K562 (cell line): ENCODE measurements around the gene SNX17. TPM values are rescaled to one million over a fixed set of nuclear protein-coding genes. Genes with fewer than 3 reads are reported as not detected.

Experiments
- ATAC-seq: fragments of 200-7000 bp; cut with Tn5 transposase; 3 replicates; pipeline ENCODE4 v1.9.1; 2020; ENCODE audit warnings: moderate library complexity
- BruUV-seq: library from RNA; stranded (reverse); fragments of 400-500 nt; replicated peaks from 2 replicates; lab custom pipeline; 2021; lab: Mats Ljungman, UMichigan
- CTCF ChIA-PET: fragments of 300-600 bp; formaldehyde crosslinking; extraction: SDS; loops from one replicate; lab custom pipeline; 2021; ENCODE audit warnings: low intra/inter-chr PET ratio; lab: Yijun Ruan, JAX
- POLR2A ChIA-PET: fragments of 300-600, 350-650 bp; sonication (Branson Sonifier 250); formaldehyde crosslinking; extraction: SDS; loops from one replicate; lab custom pipeline; 2021; ENCODE audit warnings: antibody characterized with exemption, inconsistent platforms; lab: Yijun Ruan, JAX
- DNase-seq, 4 experiments: peaks; one replicate each; pipeline versions ENCODE4 v3.0.0 to v3.0.0-alpha.2; 2011 to 2018; ENCODE audit warnings: low spot score in 3 of 4, mixed read lengths in 3 of 4; ENCODE audit errors: extremely low read depth in 1 of 4
- FAIRE-seq: peaks from 2 replicates; lab custom pipeline; 2011; peaks lifted over from hg19 to GRCh38; lab: Jason Lieb, UNC
- H2AFZ ChIP-seq: 2 replicates; pipeline ENCODE4 v1.6.0; 2011; ENCODE audit warnings: low read depth, low read length, control low read depth, inconsistent platforms
- H3K27ac ChIP-seq: fragments of 200-600 bp; 3 replicates; pipeline ENCODE4 v1.8.0; 2011; ENCODE audit warnings: low read depth, mild to moderate bottlenecking, control low read depth, inconsistent platforms, low read length, moderate library complexity, mixed read lengths; ENCODE audit errors: extremely low read depth
- H3K27me3 ChIP-seq, 2 experiments: fragments of 300-600 bp in 1 of 2; 2 replicates in 1 of 2; 3 replicates in 1 of 2; pipeline versions ENCODE4 v1.6.0 to v1.8.0; 2011; ENCODE audit warnings: inconsistent platforms in 2 of 2, low read length in 2 of 2, mild to moderate bottlenecking in 1 of 2, mixed read lengths in 1 of 2, moderate library complexity in 1 of 2; ENCODE audit not compliant: control insufficient read depth in 2 of 2, insufficient read depth in 2 of 2
- H3K36me3 ChIP-seq: fragments of 300-600 bp; 3 replicates; pipeline ENCODE4 v1.8.0; 2011; ENCODE audit warnings: mild to moderate bottlenecking, low read length, inconsistent platforms; ENCODE audit not compliant: control insufficient read depth, insufficient read depth
- H3K4me1 ChIP-seq, 2 experiments: fragments of 200-600 bp in 1 of 2; replicated peaks in 1 of 2; 2 replicates in 1 of 2; 3 replicates in 1 of 2; pipeline versions ENCODE4 v1.5.1 to v1.8.0; 2011; ENCODE audit warnings: inconsistent platforms in 2 of 2, low read length in 2 of 2, mild to moderate bottlenecking in 1 of 2, mixed read lengths in 1 of 2, moderate library complexity in 1 of 2; ENCODE audit not compliant: control insufficient read depth in 2 of 2, insufficient read depth in 2 of 2
- H3K4me2 ChIP-seq: 2 replicates; pipeline ENCODE4 v1.6.1; 2011; ENCODE audit warnings: low read length, control low read depth, inconsistent platforms, mixed read lengths; ENCODE audit not compliant: insufficient read depth
- H3K4me3 ChIP-seq: fragments of 200-600 bp; sonication (generic), shearing (Covaris generic); 2 replicates; pipeline ENCODE4 v1.5.1; 2016; ENCODE audit warnings: control low read depth, inconsistent platforms
- H3K79me2 ChIP-seq: fragments of 200-600 bp; 3 replicates; pipeline ENCODE4 v1.8.0; 2011; ENCODE audit warnings: low read length, inconsistent platforms; ENCODE audit not compliant: control insufficient read depth, insufficient read depth
- H3K9ac ChIP-seq, 2 experiments: 2 replicates each; pipeline versions ENCODE4 v1.6.0 to v1.6.1; 2011; ENCODE audit warnings: low read depth in 2 of 2, low read length in 2 of 2, control low read depth in 1 of 2, inconsistent platforms in 1 of 2, mild to moderate bottlenecking in 1 of 2, mixed read lengths in 1 of 2; ENCODE audit not compliant: insufficient read depth in 1 of 2
- H3K9me1 ChIP-seq: one replicate; pipeline ENCODE4 v1.6.0; 2011; ENCODE audit warnings: inconsistent platforms, mild to moderate bottlenecking, low read length, moderate library complexity; ENCODE audit not compliant: control insufficient read depth, insufficient read depth
- H3K9me3 ChIP-seq: replicated peaks from 2 replicates; pipeline ENCODE4 v1.5.1; 2011; ENCODE audit warnings: low read depth, low read length, inconsistent platforms; ENCODE audit not compliant: control insufficient read depth, insufficient read depth
- H4K20me1 ChIP-seq: replicated peaks from 2 replicates; pipeline ENCODE4 v1.6.1; 2011; ENCODE audit warnings: low read length, inconsistent platforms, mixed read lengths; ENCODE audit not compliant: control insufficient read depth, insufficient read depth
- ATF2 ChIP-seq: sonication (generic); formaldehyde crosslinking; IDR thresholded peaks from 2 replicates; pipeline ENCODE4 v1.8.1; 2022; ENCODE audit warnings: missing genetic modification reagents
- HDAC1 ChIP-seq, 2 experiments: fragments of 450-650 bp; IDR thresholded peaks; 2 replicates each; pipeline ENCODE4 v1.6.1; 2016 to 2017; ENCODE audit warnings: inconsistent platforms in 1 of 2, mild to moderate bottlenecking in 1 of 2, moderate library complexity in 1 of 2
- MYC ChIP-seq, 2 experiments: fragments of 250-450 bp in 1 of 2; sonication (Bioruptor Pico) in 1 of 2; IDR thresholded peaks; 2 replicates each; pipeline versions ENCODE4 v1.5.1 to v1.6.1; 2012 to 2021; ENCODE audit warnings: low read depth in 2 of 2, borderline replicate concordance in 1 of 2, improper control_type of control experiment in 1 of 2, low read length in 1 of 2, mild to moderate bottlenecking in 1 of 2, moderate library complexity in 1 of 2
- NKRF ChIP-seq: fragments of 450-650 bp; IDR thresholded peaks from 2 replicates; pipeline ENCODE4 v1.6.1; 2016; ENCODE audit warnings: borderline replicate concordance
- NR3C1 ChIP-seq: sonication (generic); formaldehyde crosslinking; IDR thresholded peaks from 2 replicates; pipeline ENCODE4 v1.8.1; 2022; ENCODE audit warnings: missing genetic modification reagents
- PHF20 ChIP-seq: fragments of 450-650 bp; IDR thresholded peaks from 2 replicates; pipeline ENCODE4 v1.6.1; 2018; ENCODE audit not compliant: partially characterized antibody
- SIN3A ChIP-seq, 2 experiments: fragments of 150-350 bp in 1 of 2; IDR thresholded peaks; 2 replicates each; pipeline ENCODE4 v1.6.1; 2011 to 2016; ENCODE audit warnings: borderline replicate concordance in 2 of 2, low read depth in 2 of 2, low read length in 2 of 2, mild to moderate bottlenecking in 2 of 2, moderate library complexity in 2 of 2; ENCODE audit not compliant: control insufficient read depth in 1 of 2
- TAF7 ChIP-seq: fragments of 450-650 bp; IDR thresholded peaks from 2 replicates; pipeline ENCODE4 v1.6.1; 2016; ENCODE audit warnings: missing genetic modification characterization, missing compliant biosample characterization
- THAP7 ChIP-seq: fragments of 250-450 bp; sonication (Bioruptor Pico); IDR thresholded peaks from 2 replicates; pipeline ENCODE4 v1.5.0; 2021
- ZBTB1 ChIP-seq: sonication (generic); formaldehyde crosslinking; IDR thresholded peaks from 2 replicates; pipeline ENCODE4 v1.8.1; 2023; ENCODE audit warnings: missing genetic modification reagents, low read depth, mild to moderate bottlenecking, borderline replicate concordance
- ZC3H4 ChIP-seq: sonication (generic); formaldehyde crosslinking; IDR thresholded peaks from 2 replicates; pipeline ENCODE4 v1.9.0; 2021; ENCODE audit warnings: missing genetic modification reagents, borderline replicate concordance
- ZNF217 ChIP-seq: sonication (generic); formaldehyde crosslinking; IDR thresholded peaks from 2 replicates; pipeline ENCODE4 v1.8.0; 2022; ENCODE audit warnings: mild to moderate bottlenecking, missing genetic modification reagents
- WGBS: fragments of 100-300 bp; shearing (Covaris generic); methylation state at CpG from one replicate; pipeline ENCODE4 v1.1.6; 2016; ENCODE audit warnings: low coverage, mixed read lengths; ENCODE audit not compliant: insufficient coverage; ENCODE audit errors: missing lambda C conversion rate; 5-methylcytosine and 5-hydroxymethylcytosine counted together
- in situ Hi-C: fragments of 300-500 bp; cut with MboI; formaldehyde crosslinking; loops from 4 replicates; pipeline ENCODE4 v1.15.0; 2018; ENCODE audit warnings: inconsistent platforms, mixed read lengths
- intact Hi-C: fragments of 100-400 bp; cut with micrococcal nuclease; formaldehyde crosslinking; loops from 2 replicates; pipeline ENCODE4 v1.14.2; 2022
- polyA plus RNA-seq, 8 experiments: library from polyadenylated mRNA; depleted of rRNA in 4 of 8; stranded (reverse) in 5 of 8; unstranded in 3 of 8; fragments of >200 nt; fragmentation: Nextera tagmentation in 2 of 8; fragmentation: Illumina TruSeq in 1 of 8; extraction: Ambion mirVana in 2 of 8; extraction: Trizol in 1 of 8; gene quantifications; 2 replicates each; pipeline versions ENCODE4 v1.2.1 to v1.2.3, GENCODE V29; 2011 to 2014; ENCODE audit warnings: inconsistent platforms in 1 of 8, missing spikeins in 1 of 8
- total RNA-seq, 7 experiments: library from RNA; depleted of rRNA in 6 of 7; stranded (reverse); fragments of >200 nt in 6 of 7; fragmentation: Illumina TruSeq in 2 of 7; extraction: Trizol in 2 of 7; gene quantifications; 2 replicates each; pipeline versions ENCODE4 v1.2.1 to v1.2.3, GENCODE V29; 2011 to 2021; ENCODE audit warnings: low replicate concordance in 1 of 7
- TF ChIP-seq, protein P1 (sequence below): IDR thresholded peaks from 2 replicates; pipeline ENCODE4 v1.6.1; 2014; ENCODE audit warnings: antibody characterized with exemption

The SNX17 gene
- total and polyA plus RNA-seq, 9 of the 15 experiments (the other 6 are each of a cell fraction or from before 2014, with no cell fraction given) = 3.0 to 75.7 (median 54.6) TPM

DNA sequence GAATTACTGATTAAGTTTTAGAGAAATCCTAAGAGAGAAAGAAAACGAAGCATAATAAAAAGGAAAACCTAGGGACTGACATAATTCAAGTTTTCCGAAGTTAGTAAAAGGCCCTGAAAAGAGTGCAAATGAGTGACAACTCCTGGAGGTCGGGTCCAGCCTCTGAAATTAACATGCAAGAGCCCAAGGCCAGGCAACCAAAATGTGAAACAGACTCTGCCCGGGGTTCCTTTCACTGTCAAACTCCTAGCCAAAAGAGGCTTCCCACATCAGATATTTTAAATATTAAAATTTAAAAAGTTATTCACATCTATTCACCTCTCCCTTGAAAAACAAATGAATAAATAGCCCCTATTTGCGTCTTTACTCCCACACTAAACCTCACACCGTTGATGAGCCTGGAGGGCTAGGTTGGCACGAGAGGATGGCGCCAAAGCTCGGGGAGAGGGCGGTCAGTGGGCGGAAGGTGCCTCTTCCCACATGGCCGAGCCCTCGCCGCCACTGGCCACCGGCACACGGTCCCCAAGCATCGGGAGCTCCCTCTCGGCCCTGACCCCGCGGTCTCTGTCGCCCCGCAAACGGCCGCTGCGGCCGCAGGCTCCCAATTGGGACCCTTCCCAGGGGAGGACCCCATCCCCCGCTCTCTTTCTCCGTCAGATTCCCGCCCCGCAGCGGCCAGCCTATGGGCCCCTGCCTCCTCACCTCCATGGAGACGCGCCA lies 38.3 kb downstream of the SNX17 start:
- FAIRE-seq = no peak
- H3K4me3 ChIP-seq = peak overlapping the region; percentile 99
- in situ Hi-C loops (no loop called here), intact Hi-C loops (loop anchor here (1.0 to 5.0 kb wide), 4 partner anchors 21 to 275 kb away; partner anchors contain the start of gene ZNF512)
- H3K9ac ChIP-seq = peak overlapping the region; percentile 90 to 100
- H3K9me3 ChIP-seq = no peaks in the 10 kb centered on the region
- 0% methylated on average over 28 of the region's 33 CpGs for WGBS
- no peaks in the 10 kb centered on the region for H4K20me1 ChIP-seq
- H2AFZ ChIP-seq = peak overlapping the region; percentile 76
- DNase-seq = peak in 2 of 4 experiments; percentile 33 to 40
- no TSS peak for BruUV-seq
- peaks cover 32% of the 10 kb centered on the region; the same call in 2 of the 3 replicates for H3K36me3 ChIP-seq
- peaks cover 6 to 23% of the 10 kb centered on the region in 2 experiments; a peak in 4 of 5 replicates for H3K4me1 ChIP-seq
- peak overlapping the region; percentile 93 for H3K27ac ChIP-seq
- ATAC-seq = peak; percentile 58
- H3K9me1 ChIP-seq = no peaks in the 10 kb centered on the region
- POLR2A ChIA-PET = interaction anchor here (0.6 to 5.0 kb wide), 17 partner anchors 11 to 380 kb away, joined by 3 to 46 read pairs (median 3); partner anchors contain the start of genes NRBP1, SLC4A1AP, SUPT7L and ZNF513
- peaks cover 56% of the 10 kb centered on the region for H3K79me2 ChIP-seq
- H3K4me2 ChIP-seq = peak overlapping the region; percentile 88
- CTCF ChIA-PET = interaction anchor here (0.8 to 3.0 kb wide), 5 partner anchors 19 to 275 kb away, joined by 3 to 35 read pairs (median 4); partner anchors contain the start of genes IFT172 and NRBP1
- no peaks in the 10 kb centered on the region for H3K27me3 ChIP-seq
- TF ChIP-seq ZNF217 (CRISPR knock-in tag) = no peak
- TF ChIP-seq TAF7 (tag) = 0 out of 2 replicates have a peak, but pooled peaks have one; percentile 15
- TF ChIP-seq NR3C1 (CRISPR knock-in tag) = 0 out of 2 replicates have a peak, but pooled peaks have one; percentile 14
- TF ChIP-seq MYC (IDR thresholded peaks at IDR 0.05; ENCODE audit: low read depth, low read length) = no peak
- peak; percentile 85; the same call in 1 of the 2 replicates for TF ChIP-seq MYC (CRISPR knock-in tag; IDR thresholded peaks at IDR 0.05; ENCODE audit: borderline replicate concordance, low read depth)
- 0 out of 2 replicates have a peak, but pooled peaks have one; percentile 76 for TF ChIP-seq ATF2 (CRISPR knock-in tag)
- no peak for TF ChIP-seq ZC3H4 (CRISPR knock-in tag)
- TF ChIP-seq PHF20 = no peak
- TF ChIP-seq THAP7 (CRISPR knock-in tag) = peak; percentile 75; the same call in 1 of the 2 replicates
- TF ChIP-seq HDAC1 (IDR thresholded peaks at IDR 0.05) = peak in 1 of 2 experiments; percentile 64; a peak in 2 of 4 replicates
- TF ChIP-seq ZBTB1 (CRISPR knock-in tag) = 0 out of 2 replicates have a peak, but pooled peaks have one; percentile 34
- TF ChIP-seq SIN3A (IDR thresholded peaks at IDR 0.05; ENCODE audit: borderline replicate concordance in 2 of 2, control insufficient read depth in 1 of 2, low read depth in 2 of 2, low read length in 2 of 2) = peak in 1 of 2 experiments; percentile 79; a peak in 1 of 4 replicates
- TF ChIP-seq NKRF = peak; percentile 77
- TF ChIP-seq, protein P1, sequence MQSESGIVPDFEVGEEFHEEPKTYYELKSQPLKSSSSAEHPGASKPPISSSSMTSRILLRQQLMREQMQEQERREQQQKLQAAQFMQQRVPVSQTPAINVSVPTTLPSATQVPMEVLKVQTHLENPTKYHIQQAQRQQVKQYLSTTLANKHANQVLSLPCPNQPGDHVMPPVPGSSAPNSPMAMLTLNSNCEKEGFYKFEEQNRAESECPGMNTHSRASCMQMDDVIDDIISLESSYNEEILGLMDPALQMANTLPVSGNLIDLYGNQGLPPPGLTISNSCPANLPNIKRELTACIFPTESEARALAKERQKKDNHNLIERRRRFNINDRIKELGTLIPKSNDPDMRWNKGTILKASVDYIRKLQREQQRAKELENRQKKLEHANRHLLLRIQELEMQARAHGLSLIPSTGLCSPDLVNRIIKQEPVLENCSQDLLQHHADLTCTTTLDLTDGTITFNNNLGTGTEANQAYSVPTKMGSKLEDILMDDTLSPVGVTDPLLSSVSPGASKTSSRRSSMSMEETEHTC = 0 out of 2 replicates have a peak, but pooled peaks have one; percentile 8
